Vagina (tissue), 2 donors: ENCODE data around the gene GREB1. TPM values are rescaled to one million over a fixed set of nuclear protein-coding genes. Genes with fewer than 3 reads are reported as not detected.

Experiments used
- DNase-seq, 2 donors: peaks; one replicate each; pipeline ENCODE4 v3.0.0-alpha.2; 2017; ENCODE audit errors: extremely low spot score in 2 of 2
- H3K27ac ChIP-seq: fragments of 200-600 bp; sonication (generic); one replicate; pipeline ENCODE4 v1.5.1; 2019
- H3K27me3 ChIP-seq: fragments of 200-600 bp; sonication (generic); one replicate; pipeline ENCODE4 v1.5.1; 2019
- H3K36me3 ChIP-seq, 2 donors: fragments of 200-600 bp; sonication (generic); one replicate each; pipeline ENCODE4 v1.5.1; 2017 to 2019
- H3K4me1 ChIP-seq: fragments of 200-600 bp; sonication (generic); one replicate; pipeline ENCODE4 v1.5.1; 2019
- H3K4me3 ChIP-seq, 2 donors: fragments of 200-600 bp; sonication (generic); 1 replicate in 1 of 2; 2 replicates in 1 of 2; pipeline ENCODE4 v1.5.1; 2016 to 2019
- H3K9me3 ChIP-seq: fragments of 200-600 bp; sonication (generic); one replicate; pipeline ENCODE4 v1.5.1; 2019
- CTCF ChIP-seq, 3 experiments: fragments of 450-650 bp in 2 of 3; fragments of 200-600 bp in 1 of 3; sonication (generic) in 1 of 3; IDR thresholded peaks; one replicate each; pipeline ENCODE4 v1.5.1; 2017 to 2019; ENCODE audit warnings: antibody characterized with exemption in 3 of 3, mild to moderate bottlenecking in 2 of 3, moderate library complexity in 2 of 3
- POLR2A ChIP-seq, 2 donors: fragments of 450-650 bp; IDR thresholded peaks; one replicate each; pipeline ENCODE4 v1.6.1; 2017; ENCODE audit warnings: antibody characterized with exemption in 2 of 2, mild to moderate bottlenecking in 2 of 2, moderate library complexity in 2 of 2
- POLR2AphosphoS5 ChIP-seq, 2 donors: sonication (generic); formaldehyde crosslinking; IDR thresholded peaks; one replicate each; pipeline ENCODE4 v1.9.0; 2017; ENCODE audit warnings: antibody characterized with exemption in 2 of 2, mild to moderate bottlenecking in 2 of 2, low read depth in 1 of 2; ENCODE audit not compliant: insufficient read depth in 1 of 2
- intact Hi-C: fragments of 100-400 bp; cut with DNase I; formaldehyde crosslinking; loops from one replicate; pipeline ENCODE4 v1.15.1; 2023
- total RNA-seq: library from RNA; depleted of rRNA; stranded (reverse); fragments of >200 nt; gene quantifications from one replicate; pipeline ENCODE4 v1.2.3, GENCODE V29; 2016

GREB1 gene
- total RNA-seq, 1 donor from 2014 or later: 35.4 TPM

GRCh38 chr2:11576398-11576797 is 42.6 kb downstream of the GREB1 start:
- TF ChIP-seq POLR2A (IDR thresholded peaks at IDR 0.05) (no peak), CTCF (IDR thresholded peaks at IDR 0.05) (no peak), POLR2AphosphoS5 (IDR thresholded peaks at IDR 0.05; ENCODE audit: insufficient read depth in 1 of 2, low read depth in 1 of 2) (no peak)
- H3K27ac ChIP-seq: no peak overlapping the region
- no peaks in the 10 kb centered on the region for H3K27me3 ChIP-seq
- H3K4me3 ChIP-seq: no peak overlapping the region
- H3K9me3 ChIP-seq: no peaks in the 10 kb centered on the region
- no peaks in the 10 kb centered on the region for H3K36me3 ChIP-seq
- H3K4me1 ChIP-seq: peaks cover 14% of the 10 kb centered on the region
- intact Hi-C loops: no loop called here
- DNase-seq: no peak

- TF ChIP-seq POLR2AphosphoS5 (IDR thresholded peaks at IDR 0.05; ENCODE audit: insufficient read depth in 1 of 2, low read depth in 1 of 2) (no peak), POLR2A (IDR thresholded peaks at IDR 0.05) (no peak), CTCF (IDR thresholded peaks at IDR 0.05) (no peak)
- intact Hi-C loops: no loop called here
- no peak overlapping the region for H3K27ac ChIP-seq
- no peaks in the 10 kb centered on the region for H3K36me3 ChIP-seq
- DNase-seq: no peak
- H3K4me1 ChIP-seq: peaks cover 18% of the 10 kb centered on the region
- H3K27me3 ChIP-seq: no peaks in the 10 kb centered on the region
- no peaks in the 10 kb centered on the region for H3K9me3 ChIP-seq
- no peak overlapping the region for H3K4me3 ChIP-seq
Observed at GRCh38 chr2:11577101-11577883, 43.4 kb downstream of the GREB1 start.

GRCh38 chr2:11578081-11578948 is 44.5 kb downstream of the GREB1 start:
- Histone ChIP-seq H3K4me1 (peaks cover 26% of the 10 kb centered on the region), H3K36me3 (no peaks in the 10 kb centered on the region), H3K27ac (no peak overlapping the region), H3K9me3 (no peaks in the 10 kb centered on the region), H3K27me3 (no peaks in the 10 kb centered on the region), H3K4me3 (no peak overlapping the region)
- TF ChIP-seq POLR2A (IDR thresholded peaks at IDR 0.05): no peak
- TF ChIP-seq POLR2AphosphoS5 (IDR thresholded peaks at IDR 0.05; ENCODE audit: insufficient read depth in 1 of 2, low read depth in 1 of 2): no peak
- TF ChIP-seq CTCF (IDR thresholded peaks at IDR 0.05): no peak
- intact Hi-C loops: no loop called here
- DNase-seq: no peak

GRCh38 chr2:11578986-11579774 is 45.3 kb downstream of the GREB1 start:
- no peaks in the 10 kb centered on the region for H3K36me3 ChIP-seq
- DNase-seq: no peak
- H3K4me3 ChIP-seq: no peak overlapping the region
- TF ChIP-seq CTCF (IDR thresholded peaks at IDR 0.05): no peak
- no peak for TF ChIP-seq POLR2AphosphoS5 (IDR thresholded peaks at IDR 0.05; ENCODE audit: insufficient read depth in 1 of 2, low read depth in 1 of 2)
- no peak for TF ChIP-seq POLR2A (IDR thresholded peaks at IDR 0.05)
- intact Hi-C loops: no loop called here
- H3K27me3 ChIP-seq: no peaks in the 10 kb centered on the region
- no peaks in the 10 kb centered on the region for H3K9me3 ChIP-seq
- no peak overlapping the region for H3K27ac ChIP-seq
- H3K4me1 ChIP-seq: peaks cover 33% of the 10 kb centered on the region
